ENCODE measurements around the gene IPO11. TPM values are rescaled to one million over a fixed set of nuclear protein-coding genes. Genes with fewer than 3 reads are reported as not detected.
"Not testable (repeated sequence)": the region's sequence is repeated elsewhere in the genome, so short reads cannot be mapped to it uniquely, and the experiment has no call there.

The IPO11 gene
- total RNA-seq, 4 donors from 2014 or later: 15.5 to 36.0 (median 20.1) TPM

- H3K27me3 ChIP-seq: no peaks in the 10 kb centered on the region
- no peaks in the 10 kb centered on the region for H3K36me3 ChIP-seq
- no peak overlapping the region for H3K27ac ChIP-seq
- no peaks in the 10 kb centered on the region for H3K4me1 ChIP-seq
- TF ChIP-seq, protein P1, sequence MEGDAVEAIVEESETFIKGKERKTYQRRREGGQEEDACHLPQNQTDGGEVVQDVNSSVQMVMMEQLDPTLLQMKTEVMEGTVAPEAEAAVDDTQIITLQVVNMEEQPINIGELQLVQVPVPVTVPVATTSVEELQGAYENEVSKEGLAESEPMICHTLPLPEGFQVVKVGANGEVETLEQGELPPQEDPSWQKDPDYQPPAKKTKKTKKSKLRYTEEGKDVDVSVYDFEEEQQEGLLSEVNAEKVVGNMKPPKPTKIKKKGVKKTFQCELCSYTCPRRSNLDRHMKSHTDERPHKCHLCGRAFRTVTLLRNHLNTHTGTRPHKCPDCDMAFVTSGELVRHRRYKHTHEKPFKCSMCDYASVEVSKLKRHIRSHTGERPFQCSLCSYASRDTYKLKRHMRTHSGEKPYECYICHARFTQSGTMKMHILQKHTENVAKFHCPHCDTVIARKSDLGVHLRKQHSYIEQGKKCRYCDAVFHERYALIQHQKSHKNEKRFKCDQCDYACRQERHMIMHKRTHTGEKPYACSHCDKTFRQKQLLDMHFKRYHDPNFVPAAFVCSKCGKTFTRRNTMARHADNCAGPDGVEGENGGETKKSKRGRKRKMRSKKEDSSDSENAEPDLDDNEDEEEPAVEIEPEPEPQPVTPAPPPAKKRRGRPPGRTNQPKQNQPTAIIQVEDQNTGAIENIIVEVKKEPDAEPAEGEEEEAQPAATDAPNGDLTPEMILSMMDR (IDR thresholded peaks at IDR 0.05 in 4 of 5, conservative IDR thresholded peaks at IDR 0.05 in 1 of 5): no peak
- TF ChIP-seq POLR2A (IDR thresholded peaks at IDR 0.05): no peak
- in situ Hi-C loops (cut with MboI; ENCODE audit: low sequenced_read_pairs in 4 of 4): no loop called here
- intact Hi-C loops (cut with DNase I; ENCODE audit: low total_unique reads): no loop called here
- DNase-seq (no peak), ATAC-seq (no peak)
- H3K9me3 ChIP-seq: no peaks in the 10 kb centered on the region
- H3K4me3 ChIP-seq: no peak overlapping the region
Measured at GRCh38 chr5:62649476-62650113, 237.0 kb downstream of the IPO11 start.

- no peaks in the 10 kb centered on the region for H3K9me3 ChIP-seq
- in situ Hi-C loops (cut with MboI; ENCODE audit: low sequenced_read_pairs in 4 of 4): no loop called here
- no peaks in the 10 kb centered on the region for H3K36me3 ChIP-seq
- DNase-seq (no peak), ATAC-seq (no peak)
- TF ChIP-seq POLR2A (IDR thresholded peaks at IDR 0.05): no peak
- no peak overlapping the region for H3K4me3 ChIP-seq
- H3K4me1 ChIP-seq: no peaks in the 10 kb centered on the region
- H3K27me3 ChIP-seq: no peaks in the 10 kb centered on the region
- intact Hi-C loops (cut with DNase I; ENCODE audit: low total_unique reads): no loop called here
- no peak overlapping the region for H3K27ac ChIP-seq
Measured at GRCh38 chr5:62650197-62650596, 237.6 kb downstream of the IPO11 start.

GRCh38 chr5:62652225-62652624, 239.7 kb downstream of the IPO11 start:
- Histone ChIP-seq H3K27ac (no peak overlapping the region), H3K9me3 (no peaks in the 10 kb centered on the region), H3K27me3 (no peaks in the 10 kb centered on the region), H3K4me1 (no peaks in the 10 kb centered on the region), H3K4me3 (no peak overlapping the region), H3K36me3 (no peaks in the 10 kb centered on the region)
- intact Hi-C loops (cut with DNase I; ENCODE audit: low total_unique reads): no loop called here
- TF ChIP-seq POLR2A (IDR thresholded peaks at IDR 0.05): no peak
- TF ChIP-seq, protein P1 (IDR thresholded peaks at IDR 0.05 in 4 of 5, conservative IDR thresholded peaks at IDR 0.05 in 1 of 5): no peak
- in situ Hi-C loops (cut with MboI; ENCODE audit: low sequenced_read_pairs in 4 of 4): no loop called here
- ATAC-seq: no peak
- DNase-seq: no peak

GRCh38 chr5:62653001-62653863, 240.7 kb downstream of the IPO11 start:
- in situ Hi-C loops (cut with MboI; ENCODE audit: low sequenced_read_pairs in 4 of 4) (no loop called here), intact Hi-C loops (cut with DNase I; ENCODE audit: low total_unique reads) (no loop called here)
- no peak overlapping the region for H3K4me3 ChIP-seq
- H3K36me3 ChIP-seq: no peaks in the 10 kb centered on the region
- H3K9me3 ChIP-seq: no peaks in the 10 kb centered on the region
- DNase-seq (no peak), ATAC-seq (no peak)
- no peaks in the 10 kb centered on the region for H3K4me1 ChIP-seq
- H3K27ac ChIP-seq: no peak overlapping the region
- TF ChIP-seq, protein P1 (IDR thresholded peaks at IDR 0.05 in 4 of 5, conservative IDR thresholded peaks at IDR 0.05 in 1 of 5): no peak
- TF ChIP-seq POLR2A (IDR thresholded peaks at IDR 0.05): no peak
- no peaks in the 10 kb centered on the region for H3K27me3 ChIP-seq

GRCh38 chr5:62653864-62654575, 241.5 kb downstream of the IPO11 start:
- in situ Hi-C loops (cut with MboI; ENCODE audit: low sequenced_read_pairs in 4 of 4) (no loop called here), intact Hi-C loops (cut with DNase I; ENCODE audit: low total_unique reads) (no loop called here)
- DNase-seq (no peak), ATAC-seq (no peak)
- Histone ChIP-seq H3K4me3 (no peak overlapping the region), H3K27ac (no peak overlapping the region), H3K9me3 (no peaks in the 10 kb centered on the region), H3K27me3 (no peaks in the 10 kb centered on the region), H3K4me1 (no peaks in the 10 kb centered on the region), H3K36me3 (no peaks in the 10 kb centered on the region)
- TF ChIP-seq, protein P1 (IDR thresholded peaks at IDR 0.05 in 4 of 5, conservative IDR thresholded peaks at IDR 0.05 in 1 of 5): no peak
- TF ChIP-seq POLR2A (IDR thresholded peaks at IDR 0.05): no peak

DNA sequence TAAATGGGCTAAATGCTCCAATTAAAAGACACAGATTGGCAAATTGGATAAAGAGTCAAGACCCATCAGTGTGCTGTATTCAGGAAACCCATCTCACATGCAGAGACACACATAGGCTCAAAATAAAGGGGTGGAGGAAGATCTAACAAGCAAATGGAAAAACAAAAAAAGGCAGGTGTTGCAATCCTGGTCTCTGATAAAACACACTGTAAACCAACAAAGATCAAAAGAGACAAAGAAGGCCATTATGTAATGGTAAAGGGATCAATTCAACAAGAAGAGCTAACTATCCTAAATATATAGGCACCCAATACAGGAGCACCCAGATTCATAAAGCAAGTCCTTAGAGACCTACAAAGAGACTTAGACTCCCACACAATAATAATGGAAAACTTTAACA, 245.2 kb downstream of the IPO11 start:
- DNase-seq; in situ Hi-C loops (cut with MboI; ENCODE audit: low sequenced_read_pairs in 4 of 4); H3K4me1 ChIP-seq; ATAC-seq; H3K4me3 ChIP-seq; H3K27ac ChIP-seq; H3K9me3 ChIP-seq; H3K36me3 ChIP-seq; intact Hi-C loops (cut with DNase I; ENCODE audit: low total_unique reads); H3K27me3 ChIP-seq: not testable (repeated sequence)
